HEK293 (cell line): ENCODE results near the gene GALNT4.

Experiments
- CTCF ChIA-PET: fragments of 350-600 bp; formaldehyde crosslinking; extraction: SDS; loops from one replicate; lab custom pipeline; 2021; ENCODE audit warnings: antibody characterized with exemption; lab: Yijun Ruan, JAX
- POLR2A ChIA-PET: fragments of 300-600 bp; formaldehyde crosslinking; extraction: SDS; loops from one replicate; lab custom pipeline; 2020; ENCODE audit warnings: antibody characterized with exemption, inconsistent platforms; lab: Yijun Ruan, JAX
- H3K27ac ChIP-seq: fragments of 200-500 bp; sonication (Bioruptor generic); 2 replicates; pipeline ENCODE4 v1.5.1; 2014; ENCODE audit warnings: low read depth, low read length, control low read depth, inconsistent platforms; ENCODE audit errors: extremely low read depth
- H3K36me3 ChIP-seq, 2 experiments: fragments of 200-500 bp in 1 of 2; sonication (Bioruptor generic) in 1 of 2; 1 replicate in 1 of 2; 2 replicates in 1 of 2; pipeline ENCODE4 v1.5.1; 2014 to 2017; ENCODE audit warnings: inconsistent platforms in 2 of 2, low read length in 2 of 2; ENCODE audit not compliant: control insufficient read depth in 2 of 2, insufficient read depth in 1 of 2
- H3K4me1 ChIP-seq: fragments of 200-500 bp; sonication (Bioruptor generic); 2 replicates; pipeline ENCODE4 v1.5.1; 2014; ENCODE audit warnings: mild to moderate bottlenecking, low read length, inconsistent platforms; ENCODE audit not compliant: control insufficient read depth, insufficient read depth
- H3K4me3 ChIP-seq: 2 replicates; pipeline ENCODE4 v1.5.1; 2011; ENCODE audit warnings: low read depth, mild to moderate bottlenecking, control low read depth, low read length, moderate library complexity
- H3K9me3 ChIP-seq: fragments of 200-500 bp; sonication (Bioruptor generic); 2 replicates; pipeline ENCODE4 v1.5.1; 2014; ENCODE audit warnings: low read depth, low read length, inconsistent platforms; ENCODE audit not compliant: control insufficient read depth, insufficient read depth
- GLIS2 ChIP-seq: fragments of 450-650 bp; formaldehyde crosslinking; IDR thresholded peaks from 2 replicates; pipeline ENCODE4 v1.5.1; 2016; ENCODE audit warnings: missing biosample characterization, missing genetic modification characterization
- PRDM1 ChIP-seq: fragments of 450-650 bp; formaldehyde crosslinking; IDR thresholded peaks from 2 replicates; pipeline ENCODE4; 2016; ENCODE audit warnings: missing biosample characterization, missing genetic modification characterization
- ZIC2 ChIP-seq: fragments of 450-650 bp; formaldehyde crosslinking; IDR thresholded peaks from 2 replicates; pipeline ENCODE4 v1.5.1; 2016; ENCODE audit warnings: missing biosample characterization, missing genetic modification characterization
- ZNF19 ChIP-seq: fragments of 450-650 bp; formaldehyde crosslinking; IDR thresholded peaks from 2 replicates; pipeline ENCODE4; 2016; ENCODE audit warnings: missing biosample characterization, missing genetic modification characterization, low read depth
- ZNF2 ChIP-seq: fragments of 450-650 bp; formaldehyde crosslinking; IDR thresholded peaks from 2 replicates; pipeline ENCODE4 v1.5.1; 2016; ENCODE audit warnings: missing biosample characterization, missing genetic modification characterization
- ZNF23 ChIP-seq: fragments of 450-650 bp; formaldehyde crosslinking; IDR thresholded peaks from 2 replicates; pipeline ENCODE4 v1.5.1; 2016; ENCODE audit warnings: missing biosample characterization, missing genetic modification characterization, borderline replicate concordance
- ZNF239 ChIP-seq: fragments of 450-650 bp; formaldehyde crosslinking; IDR thresholded peaks from 2 replicates; pipeline ENCODE4 v1.5.1; 2016; ENCODE audit warnings: missing biosample characterization, missing genetic modification characterization
- ZNF549 ChIP-seq: fragments of 450-650 bp; IDR thresholded peaks from 2 replicates; pipeline ENCODE4 v1.5.1; 2018; ENCODE audit warnings: missing biosample characterization, missing genetic modification characterization, mild to moderate bottlenecking, inconsistent platforms, moderate library complexity
- ZNF768 ChIP-seq: fragments of 450-650 bp; formaldehyde crosslinking; IDR thresholded peaks from 2 replicates; pipeline ENCODE4 v1.5.1; 2018; ENCODE audit warnings: missing biosample characterization, mild to moderate bottlenecking, missing genetic modification characterization
- TF ChIP-seq, protein P1 (sequence below): fragments of 450-650 bp; formaldehyde crosslinking; IDR thresholded peaks from 2 replicates; pipeline ENCODE4 v1.5.1; 2016; ENCODE audit warnings: missing biosample characterization, missing genetic modification characterization
- TF ChIP-seq, protein P2 (sequence below): fragments of 450-650 bp; formaldehyde crosslinking; conservative IDR thresholded peaks from 2 replicates; pipeline ENCODE4 v1.5.1; 2016; ENCODE audit warnings: low read depth, missing biosample characterization, missing genetic modification characterization

GALNT4 gene

GRCh38 chr12:89513544-89513943 lies 11.1 kb downstream of the GALNT4 start:
- H3K9me3 ChIP-seq = no peaks in the 10 kb centered on the region
- no peak overlapping the region for H3K27ac ChIP-seq
- POLR2A ChIA-PET = no interaction called here
- no peak overlapping the region for H3K4me3 ChIP-seq
- TF ChIP-seq ZIC2 (0 out of 2 replicates have a peak, but pooled peaks have one; percentile 27), PRDM1 (tag by site-specific recombination) (no peak), ZNF549 (tag by site-specific recombination) (peak; percentile 19; the same call in 1 of the 2 replicates)
- CTCF ChIA-PET = interaction anchor here (0.6 to 1.5 kb wide), 4 partner anchors 11 to 494 kb away, joined by 3 to 8 read pairs (median 5); partner anchors contain the start of gene GALNT4
- no peaks in the 10 kb centered on the region for H3K4me1 ChIP-seq
- no peaks in the 10 kb centered on the region; a peak in 1 of 3 replicates for H3K36me3 ChIP-seq

- Histone ChIP-seq H3K9me3 (no peaks in the 10 kb centered on the region), H3K4me3 (no peak overlapping the region), H3K4me1 (no peaks in the 10 kb centered on the region), H3K36me3 (no peaks in the 10 kb centered on the region; a peak in 1 of 3 replicates), H3K27ac (no peak overlapping the region)
- TF ChIP-seq, protein P1, sequence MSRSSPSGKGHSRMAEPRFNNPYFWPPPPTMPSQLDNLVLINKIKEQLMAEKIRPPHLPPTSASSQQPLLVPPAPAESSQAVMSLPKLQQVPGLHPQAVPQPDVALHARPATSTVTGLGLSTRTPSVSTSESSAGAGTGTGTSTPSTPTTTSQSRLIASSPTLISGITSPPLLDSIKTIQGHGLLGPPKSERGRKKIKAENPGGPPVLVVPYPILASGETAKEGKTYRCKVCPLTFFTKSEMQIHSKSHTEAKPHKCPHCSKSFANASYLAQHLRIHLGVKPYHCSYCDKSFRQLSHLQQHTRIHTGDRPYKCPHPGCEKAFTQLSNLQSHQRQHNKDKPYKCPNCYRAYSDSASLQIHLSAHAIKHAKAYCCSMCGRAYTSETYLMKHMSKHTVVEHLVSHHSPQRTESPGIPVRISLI (tag by site-specific recombination) = 0 out of 2 replicates have a peak, but pooled peaks have one; percentile 27
- TF ChIP-seq ZNF19 (tag by site-specific recombination) = no peak
- CTCF ChIA-PET = interaction anchor here (0.6 to 2.3 kb wide), 4 partner anchors 17 to 36 kb away, joined by 3 to 7 read pairs (median 4); partner anchors contain the start of gene GALNT4
- POLR2A ChIA-PET = interaction anchor here (0.5 kb wide), 1 partner anchor 408 kb away, joined by 3 read pairs; no protein-coding TSS in a partner anchor
These were observed 17.4 kb downstream of the GALNT4 start for GRCh38 chr12:89507015-89507824.

DNA sequence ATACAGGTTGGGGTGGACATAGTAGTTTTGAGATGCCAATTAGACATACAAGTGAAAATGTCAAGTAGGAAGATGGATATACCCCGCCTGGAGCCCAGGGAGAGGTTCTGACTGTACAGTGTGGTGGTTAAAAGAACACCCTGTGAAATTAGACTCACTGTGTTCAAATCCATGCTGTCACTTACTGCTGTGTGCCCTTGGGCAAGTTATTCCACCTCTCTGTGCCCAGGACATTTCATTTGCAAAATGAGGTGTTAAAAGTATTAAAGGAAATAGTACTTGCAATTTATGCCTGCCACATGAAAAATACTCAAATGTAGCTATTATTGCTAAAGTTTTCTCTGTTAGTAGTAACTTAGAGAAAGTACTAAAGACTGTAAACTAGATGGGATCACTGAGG lies 18.5 kb downstream of the GALNT4 start:
- H3K4me1 ChIP-seq = no peaks in the 10 kb centered on the region
- H3K9me3 ChIP-seq = no peaks in the 10 kb centered on the region
- H3K4me3 ChIP-seq = no peak overlapping the region
- no peak overlapping the region for H3K27ac ChIP-seq
- ChIA-PET CTCF (interaction anchor here (1.0 to 2.3 kb wide), 3 partner anchors 9 to 37 kb away, joined by 3 to 7 read pairs (median 3); partner anchors contain the start of gene GALNT4), POLR2A (no interaction called here)
- no peaks in the 10 kb centered on the region; a peak in 1 of 3 replicates for H3K36me3 ChIP-seq
- TF ChIP-seq ZNF2 (tag by site-specific recombination) (no peak), ZNF23 (tag by site-specific recombination) (no peak), ZNF239 (tag by site-specific recombination) (no peak), ZNF768 (tag by site-specific recombination) (0 out of 2 replicates have a peak, but pooled peaks have one; percentile 54), GLIS2 (tag by site-specific recombination) (no peak)
- TF ChIP-seq, protein P2, sequence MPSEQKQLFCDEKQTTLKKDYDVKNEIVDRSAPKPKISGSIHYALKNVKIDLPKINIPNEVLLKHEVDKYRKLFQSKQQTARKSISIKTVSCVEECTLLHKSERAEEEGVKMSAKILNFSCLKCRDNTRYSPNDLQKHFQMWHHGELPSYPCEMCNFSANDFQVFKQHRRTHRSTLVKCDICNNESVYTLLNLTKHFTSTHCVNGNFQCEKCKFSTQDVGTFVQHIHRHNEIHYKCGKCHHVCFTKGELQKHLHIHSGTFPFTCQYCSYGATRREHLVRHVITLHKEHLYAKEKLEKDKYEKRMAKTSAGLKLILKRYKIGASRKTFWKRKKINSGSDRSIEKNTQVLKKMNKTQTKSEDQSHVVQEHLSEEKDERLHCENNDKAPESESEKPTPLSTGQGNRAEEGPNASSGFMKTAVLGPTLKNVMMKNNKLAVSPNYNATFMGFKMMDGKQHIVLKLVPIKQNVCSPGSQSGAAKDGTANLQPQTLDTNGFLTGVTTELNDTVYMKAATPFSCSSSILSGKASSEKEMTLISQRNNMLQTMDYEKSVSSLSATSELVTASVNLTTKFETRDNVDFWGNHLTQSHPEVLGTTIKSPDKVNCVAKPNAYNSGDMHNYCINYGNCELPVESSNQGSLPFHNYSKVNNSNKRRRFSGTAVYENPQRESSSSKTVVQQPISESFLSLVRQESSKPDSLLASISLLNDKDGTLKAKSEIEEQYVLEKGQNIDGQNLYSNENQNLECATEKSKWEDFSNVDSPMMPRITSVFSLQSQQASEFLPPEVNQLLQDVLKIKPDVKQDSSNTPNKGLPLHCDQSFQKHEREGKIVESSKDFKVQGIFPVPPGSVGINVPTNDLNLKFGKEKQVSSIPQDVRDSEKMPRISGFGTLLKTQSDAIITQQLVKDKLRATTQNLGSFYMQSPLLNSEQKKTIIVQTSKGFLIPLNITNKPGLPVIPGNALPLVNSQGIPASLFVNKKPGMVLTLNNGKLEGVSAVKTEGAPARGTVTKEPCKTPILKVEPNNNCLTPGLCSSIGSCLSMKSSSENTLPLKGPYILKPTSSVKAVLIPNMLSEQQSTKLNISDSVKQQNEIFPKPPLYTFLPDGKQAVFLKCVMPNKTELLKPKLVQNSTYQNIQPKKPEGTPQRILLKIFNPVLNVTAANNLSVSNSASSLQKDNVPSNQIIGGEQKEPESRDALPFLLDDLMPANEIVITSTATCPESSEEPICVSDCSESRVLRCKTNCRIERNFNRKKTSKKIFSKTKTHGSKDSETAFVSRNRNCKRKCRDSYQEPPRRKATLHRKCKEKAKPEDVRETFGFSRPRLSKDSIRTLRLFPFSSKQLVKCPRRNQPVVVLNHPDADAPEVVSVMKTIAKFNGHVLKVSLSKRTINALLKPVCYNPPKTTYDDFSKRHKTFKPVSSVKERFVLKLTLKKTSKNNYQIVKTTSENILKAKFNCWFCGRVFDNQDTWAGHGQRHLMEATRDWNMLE (tag by site-specific recombination) = no peak
